Measurements from ENCODE around the gene ACADM. TPM values are rescaled to one million over a fixed set of nuclear protein-coding genes. Genes with fewer than 3 reads are reported as not detected.
"Not testable (repeated sequence)": the region's sequence is repeated elsewhere in the genome, so short reads cannot be mapped to it uniquely, and the experiment has no call there.

Gene ACADM
- total RNA-seq (2014; rRNA removed; shearing (Covaris generic)): 55.1 and 65.1 TPM in 2 replicates

DNA sequence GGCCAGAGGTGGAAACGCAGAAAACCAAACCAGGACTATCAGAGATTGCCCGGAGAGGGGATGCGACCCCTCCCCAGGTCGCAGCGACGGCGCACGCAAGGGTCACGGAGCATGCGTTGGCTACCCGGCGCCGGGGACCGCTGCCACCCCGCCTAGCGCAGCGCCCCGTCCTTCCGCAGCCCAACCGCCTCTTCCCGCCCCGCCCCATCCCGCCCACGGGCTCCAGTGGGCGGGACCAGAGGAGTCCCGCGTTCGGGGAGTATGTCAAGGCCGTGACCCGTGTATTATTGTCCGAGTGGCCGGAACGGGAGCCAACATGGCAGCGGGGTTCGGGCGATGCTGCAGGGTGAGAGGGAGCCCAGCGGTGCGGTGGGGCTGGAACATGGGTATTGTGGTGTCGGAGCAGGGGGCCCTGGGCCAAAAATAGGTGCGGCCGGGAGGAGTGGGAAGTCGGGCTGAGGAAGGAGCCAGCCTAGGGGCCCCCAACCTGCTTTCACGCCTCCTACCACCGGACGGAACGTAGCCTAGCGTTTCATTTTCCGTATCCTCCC, at the start of gene ACADM:
Gene ACADM (plus strand): TSS at position 238 of the 551 bp plus-strand sequence. CDS start 79 bp downstream, at position 317.
- DNase-seq (ENCODE audit: low read depth): peak; percentile 89

DNA sequence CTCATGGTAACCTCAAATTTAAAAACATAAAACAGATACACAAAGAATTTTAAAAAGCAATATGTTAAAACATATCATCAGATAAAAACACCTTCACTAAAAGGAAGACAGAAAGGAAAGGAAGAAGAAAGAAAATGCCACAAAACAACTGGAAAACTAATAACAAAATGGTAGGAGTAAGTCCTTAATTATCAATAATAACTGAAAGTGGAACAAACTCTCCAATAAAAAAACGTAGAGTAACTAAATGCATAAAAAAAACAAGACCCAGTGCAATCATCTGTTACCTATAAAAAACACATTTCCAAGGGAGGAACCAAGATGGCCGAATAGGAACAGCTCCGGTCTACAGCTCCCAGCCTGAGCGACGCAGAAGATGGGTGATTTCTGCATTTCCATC, 47.1 kb upstream of the ACADM start:
- no peak for DNase-seq (ENCODE audit: low read depth)

DNA sequence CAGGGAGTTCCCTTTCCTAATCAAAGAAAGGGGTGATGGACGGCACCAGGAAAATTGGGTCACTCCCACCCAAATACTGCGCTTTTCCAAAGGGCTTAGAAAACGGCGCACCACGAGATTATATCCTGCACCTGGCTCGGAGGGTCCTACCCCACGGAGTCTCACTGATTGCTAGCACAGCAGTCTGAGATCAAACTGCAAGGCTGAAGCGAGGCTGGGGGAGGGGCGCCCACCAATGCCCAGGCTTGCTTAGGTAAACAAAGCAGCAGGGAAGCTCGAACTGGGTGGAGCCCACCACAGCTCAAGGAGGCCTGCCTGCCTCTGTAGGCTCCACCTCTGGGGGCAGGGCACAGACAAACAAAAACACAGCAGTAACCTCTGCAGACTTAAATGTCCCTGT, 46.5 kb upstream of the ACADM start:
- DNase-seq (ENCODE audit: low read depth): not testable (repeated sequence)

DNA sequence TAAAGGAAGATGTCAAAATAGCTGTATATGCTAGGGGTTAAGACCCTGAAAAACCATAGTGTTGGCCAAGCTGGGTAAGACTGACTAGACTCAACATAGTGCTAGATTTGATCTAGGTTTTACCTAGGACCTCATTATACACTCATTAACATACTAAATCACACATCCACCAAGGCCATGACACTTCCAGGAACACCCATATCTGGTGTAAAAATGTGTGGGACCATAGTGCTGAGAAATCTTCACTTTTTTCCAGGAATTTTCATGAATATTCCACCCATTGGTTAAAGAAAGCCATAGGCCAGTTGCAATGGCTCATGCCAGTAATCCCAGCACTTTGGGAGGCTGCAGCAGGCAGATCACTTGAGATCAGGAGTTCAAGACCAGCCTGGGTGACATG, 34.0 kb upstream of the ACADM start:
- DNase-seq (ENCODE audit: low read depth): no peak

DNA sequence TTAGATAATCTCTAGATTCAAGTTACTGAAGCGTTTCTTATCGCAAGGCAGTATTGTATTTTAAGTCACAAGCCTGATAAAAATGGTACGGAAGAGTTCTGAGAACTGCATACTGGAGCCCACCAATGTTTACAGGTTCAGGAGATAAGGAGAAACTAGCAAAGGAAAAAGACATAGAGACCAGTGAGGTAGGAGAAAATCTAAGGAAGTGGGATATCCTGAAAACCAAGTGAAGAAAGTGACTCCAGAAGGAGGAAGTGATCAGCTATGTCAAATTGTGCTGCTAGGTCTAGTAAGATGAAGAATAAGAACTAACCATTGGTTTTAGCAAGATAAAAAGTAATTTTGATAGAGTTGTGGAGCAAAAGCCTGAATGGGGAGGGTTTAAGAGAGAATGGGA, 31.0 kb upstream of the ACADM start:
- no peak for DNase-seq (ENCODE audit: low read depth)

DNA sequence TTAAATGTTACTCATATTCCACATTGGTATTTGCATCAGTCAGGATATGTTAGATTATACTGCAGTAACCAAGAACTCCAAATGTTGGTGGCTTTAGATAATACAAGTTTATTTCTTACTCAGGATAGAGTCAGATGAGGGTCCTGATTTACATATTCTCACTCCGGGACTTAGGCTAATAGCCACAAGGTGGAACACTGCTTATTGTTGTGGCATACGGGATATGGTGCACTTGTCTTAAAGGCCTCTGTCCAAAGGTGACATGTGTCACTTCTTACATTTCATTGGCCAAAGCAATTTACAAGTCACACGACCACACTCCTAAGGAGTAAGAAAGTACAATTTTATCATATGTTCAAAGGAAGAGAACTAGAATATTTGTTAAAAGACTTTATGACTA, 28.5 kb upstream of the ACADM start:
- DNase-seq (ENCODE audit: low read depth): no peak

DNA sequence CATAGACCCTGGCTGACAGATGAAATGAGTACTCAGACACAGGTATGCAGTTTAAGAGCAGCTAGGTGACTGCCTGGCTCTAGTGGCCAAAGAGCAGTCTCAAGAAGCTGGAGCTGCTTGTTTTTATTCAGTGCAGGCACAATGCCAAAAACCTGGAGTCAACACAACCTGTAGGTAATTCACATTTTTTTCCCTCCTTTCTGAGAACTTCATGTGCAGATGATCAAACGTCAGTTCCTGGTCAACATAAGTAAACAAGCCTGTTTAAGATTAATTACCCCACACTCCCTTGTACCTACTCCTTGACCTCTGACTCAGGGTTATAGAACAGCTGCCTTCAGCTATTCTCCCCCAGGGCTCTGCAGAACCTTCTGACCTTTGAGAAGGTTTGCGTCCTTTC, 17.3 kb upstream of the ACADM start:
- peak; percentile 24 for DNase-seq (ENCODE audit: low read depth)

DNA sequence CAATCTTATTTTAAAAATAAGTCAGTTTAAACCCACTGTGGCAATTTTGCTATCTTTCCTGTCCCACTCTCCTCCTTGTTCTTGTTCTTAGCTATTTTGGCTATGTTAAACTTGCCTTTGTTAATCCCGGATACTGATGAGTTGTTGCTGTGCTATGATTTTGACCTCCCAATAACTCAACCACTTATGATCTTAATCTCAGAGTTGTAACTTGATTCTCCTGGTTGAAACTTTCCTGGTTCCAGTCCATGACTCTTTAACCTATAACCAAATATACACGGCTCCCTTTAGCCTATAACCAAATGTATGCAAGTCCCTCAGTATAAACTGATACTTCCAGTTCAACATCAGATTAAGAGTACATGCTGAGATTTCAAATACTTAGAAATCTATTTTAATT, 15.6 kb upstream of the ACADM start:
- peak; percentile 27 for DNase-seq (ENCODE audit: low read depth)

DNA sequence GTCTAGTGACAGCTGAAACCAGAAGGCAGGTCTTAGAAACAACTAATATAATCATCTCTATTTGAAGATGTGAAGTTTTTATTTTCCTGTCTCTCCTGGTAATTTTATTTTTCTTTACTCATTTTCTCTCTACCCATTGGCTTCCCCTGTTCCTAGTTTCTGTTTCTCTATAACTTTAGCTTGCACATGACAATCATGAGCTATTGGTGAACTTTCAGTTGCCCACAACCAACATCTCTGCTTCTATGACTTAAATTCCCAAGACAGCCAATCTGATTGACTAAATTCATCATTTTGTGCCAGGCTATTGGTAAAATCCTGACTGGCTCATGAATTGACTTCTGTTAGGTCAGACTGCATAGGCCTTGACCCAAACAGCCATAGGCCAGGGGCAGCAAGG, 13.7 kb upstream of the ACADM start:
- DNase-seq (ENCODE audit: low read depth): no peak

DNA sequence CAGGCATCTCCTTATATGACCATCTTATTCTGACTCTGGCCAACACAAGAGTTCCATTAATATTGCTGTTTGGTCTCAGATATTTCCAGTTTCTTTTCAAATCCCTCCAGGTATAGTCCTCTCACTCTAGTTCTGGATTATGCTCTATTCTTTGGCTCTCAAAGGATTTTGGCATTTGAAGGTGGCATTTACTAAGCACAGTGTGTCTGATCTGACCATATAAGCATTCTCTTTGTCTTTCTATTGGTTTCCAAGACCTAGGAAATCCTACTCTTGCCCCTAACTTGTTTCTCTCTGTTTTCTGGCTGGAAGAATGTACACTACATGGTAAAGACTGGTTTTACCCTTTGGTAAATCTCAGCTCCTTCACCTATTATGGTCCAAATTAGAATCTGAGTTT, 12.7 kb upstream of the ACADM start:
- DNase-seq (ENCODE audit: low read depth): no peak

DNA sequence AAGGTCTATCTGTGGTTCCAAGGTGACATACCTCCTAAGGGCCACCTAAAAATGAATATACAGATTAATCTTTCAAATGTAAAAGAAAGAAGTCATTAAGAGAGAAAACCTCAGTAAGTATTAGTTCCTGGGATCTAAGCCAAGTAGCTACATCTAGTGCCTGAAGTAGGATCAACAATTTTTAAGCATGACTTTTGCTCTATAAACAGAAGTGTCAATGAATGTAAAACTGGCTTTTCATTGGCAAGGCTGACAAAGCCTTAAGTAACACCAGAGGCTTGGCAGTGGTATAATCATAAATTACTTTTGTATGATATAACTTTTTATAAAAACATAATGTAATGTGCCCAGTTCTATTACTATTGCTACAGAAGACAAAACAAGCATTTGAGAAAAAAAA, 12.2 kb upstream of the ACADM start:
- no peak for DNase-seq (ENCODE audit: low read depth)

DNA sequence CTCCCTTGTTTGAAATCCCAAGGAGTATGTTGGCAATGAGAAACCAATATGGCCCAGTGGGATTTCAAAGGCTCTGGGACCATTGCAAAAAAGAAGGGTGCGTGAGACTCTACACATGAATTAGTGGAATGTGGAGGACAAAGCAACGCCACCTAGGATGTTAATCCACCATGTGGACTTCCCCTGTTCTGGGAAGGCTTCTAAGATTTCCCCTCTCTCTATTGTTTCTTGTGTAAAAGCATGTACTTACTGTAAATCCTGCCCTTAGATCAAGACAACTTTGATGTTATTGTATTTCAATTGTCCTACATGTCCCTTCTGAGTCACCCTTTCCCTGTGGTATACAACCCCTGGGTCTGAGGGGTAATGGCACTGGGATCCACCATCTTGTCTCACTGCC, 4.7 kb upstream of the ACADM start:
- no peak for DNase-seq (ENCODE audit: low read depth)

DNA sequence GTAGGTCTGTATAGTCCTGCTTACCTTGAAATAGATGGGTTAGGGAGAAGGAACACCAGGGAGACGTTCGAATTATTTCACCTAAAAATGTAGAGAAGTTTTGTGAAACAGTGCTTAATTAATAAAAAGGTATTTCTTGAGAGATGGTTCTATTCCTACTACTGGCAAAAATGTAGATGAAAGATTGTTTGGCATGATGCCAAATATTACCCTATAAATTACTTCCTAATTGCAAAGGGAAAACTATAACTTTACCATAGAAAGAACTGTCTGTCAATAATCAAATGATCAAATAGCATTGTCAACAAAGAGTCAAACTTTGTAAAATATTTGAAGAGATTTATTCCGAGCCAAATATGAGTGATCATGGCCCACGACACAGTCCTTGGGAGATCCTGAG, 4.2 kb upstream of the ACADM start:
- DNase-seq (ENCODE audit: low read depth): no peak

DNA sequence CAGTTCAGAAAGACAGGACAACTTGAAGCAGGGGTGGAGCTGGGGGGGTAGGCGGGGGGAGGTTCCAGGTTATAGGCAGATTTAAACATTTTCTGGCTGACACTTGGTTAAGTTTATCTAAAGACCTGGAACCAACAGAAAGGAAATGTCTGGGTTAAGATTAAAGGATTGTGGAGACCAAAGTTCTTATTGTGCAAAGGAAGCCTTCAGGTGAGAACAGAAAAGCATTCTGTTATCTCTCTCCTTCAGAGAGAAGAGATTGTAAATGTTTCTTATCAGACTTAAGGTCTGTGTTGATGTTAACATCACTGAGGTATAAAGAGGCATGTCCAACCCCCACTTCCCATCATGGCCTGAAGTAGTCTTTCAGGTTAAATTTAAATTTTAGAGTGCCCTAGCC, 3.7 kb upstream of the ACADM start:
- no peak for DNase-seq (ENCODE audit: low read depth)

DNA sequence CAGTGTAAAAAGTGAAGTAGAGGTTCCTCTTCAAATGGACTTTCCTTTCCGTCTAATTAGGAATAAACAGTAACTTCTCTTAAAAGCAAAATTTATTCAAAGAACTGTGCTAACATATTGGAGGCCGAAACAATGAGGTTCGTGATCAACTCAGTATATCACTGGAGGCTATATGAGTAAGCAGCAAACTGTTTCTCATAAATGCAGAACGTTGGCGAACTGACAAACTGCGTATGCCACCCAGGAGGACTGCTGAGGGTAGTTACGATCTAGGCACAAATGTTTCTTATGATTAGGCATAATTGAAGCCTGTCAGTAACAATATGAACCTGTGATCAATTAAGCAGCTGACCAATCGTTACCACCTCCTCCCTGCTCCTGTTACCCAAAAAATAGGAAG, 2.3 kb upstream of the ACADM start:
- DNase-seq (ENCODE audit: low read depth): peak; percentile 80

DNA sequence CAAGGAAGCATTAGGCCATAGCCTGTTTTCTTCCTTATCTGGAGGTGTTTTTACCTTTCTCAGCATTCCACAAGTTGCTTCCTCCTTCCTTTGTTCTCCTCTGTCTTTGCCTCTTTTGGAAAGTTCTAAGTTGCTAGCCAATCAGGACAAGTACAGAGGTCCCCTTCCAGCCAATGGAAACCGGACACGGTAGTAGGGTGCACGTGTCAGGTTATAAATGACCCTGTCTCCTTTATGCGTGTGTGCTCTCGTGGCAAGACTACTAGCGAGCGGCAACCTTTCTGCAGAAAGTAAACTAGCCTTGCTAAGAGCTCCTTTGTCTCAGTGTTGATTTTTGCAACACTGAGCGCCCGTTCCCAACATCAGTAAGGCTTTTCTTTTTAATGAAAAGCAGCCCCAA, 1.5 kb upstream of the ACADM start:
- no peak for DNase-seq (ENCODE audit: low read depth)

DNA sequence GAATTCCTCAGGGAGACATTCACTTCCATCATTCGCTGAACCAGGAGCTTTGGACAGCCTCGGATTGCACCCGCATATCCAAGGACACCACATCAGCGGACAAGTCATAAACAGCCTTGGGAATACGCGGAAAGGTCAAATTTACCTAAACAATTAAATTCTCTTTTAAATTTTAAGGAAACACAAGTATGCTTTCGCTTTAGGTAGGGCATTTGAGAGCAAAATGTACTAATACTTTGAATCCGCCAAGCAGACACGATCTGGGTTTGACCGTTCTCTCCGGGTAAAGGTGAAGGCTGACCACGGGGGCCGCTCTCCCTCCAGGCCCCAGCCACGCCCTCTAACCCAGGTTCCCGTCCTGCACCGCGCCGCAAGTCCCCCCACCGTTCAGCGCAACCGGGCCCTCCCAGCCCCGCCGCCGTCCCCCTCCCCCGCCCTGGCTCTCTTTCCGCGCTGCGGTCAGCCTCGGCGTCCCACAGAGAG, 479 bp upstream of the ACADM start:
- DNase-seq (ENCODE audit: low read depth): peak; percentile 70

DNA sequence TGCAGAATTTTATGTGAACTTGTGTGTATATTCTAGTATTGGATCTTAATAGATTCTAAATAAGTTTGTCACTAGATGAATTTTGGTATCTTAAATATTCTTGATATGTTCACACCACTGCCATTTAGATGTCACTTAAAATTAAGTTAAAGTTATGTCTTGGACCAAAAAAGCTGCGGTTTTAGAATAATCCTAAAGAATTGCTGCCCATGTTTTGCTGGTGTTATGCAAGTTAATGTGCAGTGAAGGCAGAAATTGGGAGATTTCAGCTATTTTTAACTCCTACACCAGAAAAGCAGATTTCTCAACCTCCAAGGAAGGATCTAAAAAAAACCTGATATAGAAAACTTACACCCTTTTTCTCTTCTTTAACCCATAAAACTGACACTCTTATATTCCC, 757 bp downstream of the ACADM start:
- DNase-seq (ENCODE audit: low read depth): peak; percentile 5

DNA sequence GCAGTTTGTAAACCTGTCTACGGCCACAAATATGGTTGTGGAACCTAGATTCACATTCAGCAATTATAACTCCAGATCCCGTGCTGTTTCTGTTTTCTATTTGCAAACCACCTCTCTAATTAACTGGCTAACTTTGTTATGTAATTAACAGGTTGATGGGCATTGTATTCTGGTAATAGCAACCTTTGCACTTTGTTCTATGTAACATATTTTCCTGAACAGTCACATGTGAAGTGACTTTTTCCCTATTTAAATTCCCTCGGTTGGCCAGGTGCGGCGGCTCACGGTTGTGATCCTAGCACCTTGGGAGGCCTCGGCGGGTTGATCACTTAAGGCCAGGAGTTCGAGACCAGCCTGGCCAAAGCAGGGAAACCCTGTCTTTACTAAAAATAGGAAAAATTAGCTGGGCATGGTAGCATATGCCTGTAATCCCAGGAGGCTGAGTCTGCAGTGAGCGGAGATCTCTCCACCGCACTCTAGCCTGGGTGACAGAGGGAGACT, 1.4 kb downstream of the ACADM start:
- DNase-seq (ENCODE audit: low read depth): no peak

DNA sequence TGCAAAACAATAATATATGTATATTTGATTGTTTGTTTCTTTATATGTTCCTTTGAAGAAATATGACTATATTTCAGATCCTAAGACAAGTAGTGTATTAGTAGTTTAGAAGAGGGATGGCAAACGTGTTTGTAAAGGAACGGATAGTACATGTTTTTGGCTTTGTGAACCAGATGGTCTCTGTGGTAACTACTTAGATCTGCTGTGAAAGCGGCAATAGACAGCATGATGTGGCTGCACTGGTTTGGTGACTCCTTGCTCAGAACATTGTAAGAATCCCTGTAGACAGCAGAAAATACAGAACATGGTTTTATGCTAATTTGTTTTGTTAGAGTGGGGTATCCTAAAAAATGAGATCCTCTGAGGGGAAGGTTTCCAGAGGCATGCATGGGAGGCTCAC, 3.1 kb downstream of the ACADM start:
- no peak for DNase-seq (ENCODE audit: low read depth)

DNA sequence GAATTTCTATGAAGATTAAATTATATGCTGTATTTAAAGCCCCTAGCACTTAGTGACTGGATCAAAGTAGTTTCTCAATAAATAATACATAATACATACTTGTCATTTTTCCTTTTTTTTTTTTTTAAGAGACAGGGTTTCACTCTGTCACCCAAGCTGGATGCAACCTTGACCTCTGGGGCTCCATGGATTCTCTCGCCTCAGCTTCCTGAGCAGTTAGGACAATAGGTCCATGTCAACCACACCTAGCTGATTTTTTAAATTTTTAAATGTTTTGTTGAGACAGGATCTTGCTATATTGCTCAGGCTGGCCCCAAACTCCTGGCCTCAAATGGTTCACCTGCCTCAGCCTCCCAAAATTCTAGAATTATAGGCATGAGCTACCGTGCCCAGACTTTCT, 5.9 kb downstream of the ACADM start:
- DNase-seq (ENCODE audit: low read depth): no peak

DNA sequence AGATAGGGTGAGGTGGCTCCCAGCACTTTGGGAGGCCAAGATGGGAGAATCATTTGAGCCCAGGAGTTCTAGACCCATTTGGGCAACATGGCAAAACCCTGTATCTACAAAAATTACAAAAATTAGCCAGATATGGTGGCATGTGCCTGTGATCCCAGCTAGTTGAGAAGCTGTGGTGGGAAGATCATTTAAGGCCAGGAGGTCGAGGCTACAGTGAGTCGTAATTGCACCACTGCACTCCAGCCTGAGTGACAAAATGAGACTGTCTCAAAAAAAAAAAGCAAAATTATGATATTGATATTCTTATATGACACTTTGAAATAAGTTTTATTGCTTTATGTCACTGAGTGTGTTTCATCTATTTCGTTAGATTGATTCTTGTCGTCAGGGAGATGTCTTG, 7.4 kb downstream of the ACADM start:
- peak; percentile 30 for DNase-seq (ENCODE audit: low read depth)

DNA sequence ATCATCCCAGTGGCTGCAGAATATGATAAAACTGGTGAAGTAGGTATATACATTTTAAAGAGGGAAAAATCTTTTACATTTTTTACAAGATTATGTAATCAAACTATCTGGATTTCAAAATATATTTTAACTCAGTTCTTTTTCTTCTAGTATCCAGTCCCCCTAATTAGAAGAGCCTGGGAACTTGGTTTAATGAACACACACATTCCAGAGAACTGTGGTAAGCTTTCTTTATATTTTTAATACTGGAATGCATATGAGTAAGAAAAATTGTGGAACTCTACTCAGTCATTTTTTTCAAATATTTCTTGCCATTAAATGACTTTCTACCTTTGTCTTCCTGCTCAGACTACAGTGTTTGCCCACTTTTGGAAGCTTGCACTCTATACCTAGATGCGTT, 8.2 kb downstream of the ACADM start:
- no peak for DNase-seq (ENCODE audit: low read depth)

DNA sequence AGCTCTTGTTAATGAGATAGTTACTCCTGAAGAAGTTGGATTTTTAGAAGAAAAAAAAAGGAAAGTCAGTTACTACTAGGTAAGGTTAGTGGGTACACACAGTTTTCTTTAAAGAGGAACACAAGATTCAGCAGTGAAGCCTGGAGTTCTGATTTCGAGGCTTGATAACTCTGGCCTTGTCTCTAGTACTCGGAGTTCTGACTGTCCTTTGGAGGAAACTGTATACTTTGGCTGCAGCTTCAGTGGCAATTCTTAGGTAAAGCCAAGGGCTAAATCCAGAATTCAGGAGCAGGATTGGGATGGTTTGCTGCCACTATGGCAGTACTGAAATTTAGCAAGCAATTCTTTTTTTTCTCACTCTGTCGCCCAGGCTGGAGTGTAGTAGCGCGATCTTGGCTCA, 9.2 kb downstream of the ACADM start:
- DNase-seq (ENCODE audit: low read depth): no peak

All from M059J (cell line).